DOHH2 (cell line): ENCODE data around the gene SOX11.

Experiments used
- H3F3A ChIP-seq: fragments of 200-600 bp; sonication (generic), shearing (Covaris generic); 2 replicates; pipeline ENCODE4 v1.6.0; 2016; ENCODE audit warnings: antibody characterized with exemption, mild to moderate bottlenecking; ENCODE audit not compliant: control insufficient read depth, insufficient read depth
- H3K27ac ChIP-seq: fragments of 200-600 bp; sonication (generic); 2 replicates; pipeline ENCODE4 v1.5.1; 2014; ENCODE audit warnings: low read depth, mild to moderate bottlenecking, low read length, moderate library complexity
- H3K27me3 ChIP-seq: fragments of 200-600 bp; sonication (generic); 2 replicates; pipeline ENCODE4 v1.6.1; 2014; ENCODE audit warnings: mild to moderate bottlenecking, low read length, mixed read lengths; ENCODE audit not compliant: control insufficient read depth
- H3K36me3 ChIP-seq: fragments of 200-600 bp; sonication (generic); 2 replicates; pipeline ENCODE4 v1.6.1; 2014; ENCODE audit warnings: mild to moderate bottlenecking, low read length, moderate library complexity, mixed read lengths; ENCODE audit not compliant: control insufficient read depth
- H3K4me1 ChIP-seq: fragments of 200-600 bp; sonication (generic); 2 replicates; pipeline ENCODE4 v1.6.1; 2014; ENCODE audit warnings: mild to moderate bottlenecking, low read length, mixed read lengths; ENCODE audit not compliant: control insufficient read depth
- H3K4me2 ChIP-seq: fragments of 200-600 bp; sonication (generic); 2 replicates; pipeline ENCODE4 v1.6.0; 2014; ENCODE audit warnings: mild to moderate bottlenecking, low read length, moderate library complexity
- H3K4me3 ChIP-seq: fragments of 200-600 bp; sonication (generic); 2 replicates; pipeline ENCODE4 v1.5.1; 2014; ENCODE audit warnings: mild to moderate bottlenecking, low read length, mixed read lengths
- H3K79me2 ChIP-seq: fragments of 200-600 bp; sonication (generic); 2 replicates; pipeline ENCODE4 v1.6.1; 2014; ENCODE audit warnings: mild to moderate bottlenecking, low read length, mixed read lengths; ENCODE audit not compliant: control insufficient read depth
- H3K9me2 ChIP-seq: fragments of 200-600 bp; sonication (generic); replicated peaks from 2 replicates; pipeline ENCODE4 v1.6.1; 2014; ENCODE audit warnings: mild to moderate bottlenecking, low read length, mixed read lengths; ENCODE audit not compliant: control insufficient read depth
- H3K9me3 ChIP-seq: fragments of 200-600 bp; sonication (generic); 2 replicates; pipeline ENCODE4 v1.6.1; 2014; ENCODE audit warnings: antibody characterized with exemption, low read length, mixed read lengths; ENCODE audit not compliant: control insufficient read depth, insufficient read depth
- H4K20me1 ChIP-seq: fragments of 200-600 bp; sonication (generic); 2 replicates; pipeline ENCODE4 v1.6.0; 2014; ENCODE audit warnings: low read depth, mild to moderate bottlenecking, antibody characterized with exemption, low read length, moderate library complexity; ENCODE audit not compliant: control insufficient read depth, insufficient read depth
- EZH2phosphoT487 ChIP-seq: fragments of 200-600 bp; sonication (generic); IDR thresholded peaks from 2 replicates; pipeline ENCODE4 v1.6.1; 2017; ENCODE audit warnings: borderline replicate concordance, mild to moderate bottlenecking, antibody characterized with exemption, low read length, moderate library complexity, mixed read lengths
- TF ChIP-seq, protein P1 (sequence below): fragments of 200-600 bp; sonication (generic); IDR thresholded peaks from one replicate; pipeline ENCODE4 v1.5.1; 2014; ENCODE audit warnings: antibody characterized with exemption, mild to moderate bottlenecking, low read depth, low read length; ENCODE audit not compliant: poor library complexity, severe bottlenecking

Gene SOX11

DNA sequence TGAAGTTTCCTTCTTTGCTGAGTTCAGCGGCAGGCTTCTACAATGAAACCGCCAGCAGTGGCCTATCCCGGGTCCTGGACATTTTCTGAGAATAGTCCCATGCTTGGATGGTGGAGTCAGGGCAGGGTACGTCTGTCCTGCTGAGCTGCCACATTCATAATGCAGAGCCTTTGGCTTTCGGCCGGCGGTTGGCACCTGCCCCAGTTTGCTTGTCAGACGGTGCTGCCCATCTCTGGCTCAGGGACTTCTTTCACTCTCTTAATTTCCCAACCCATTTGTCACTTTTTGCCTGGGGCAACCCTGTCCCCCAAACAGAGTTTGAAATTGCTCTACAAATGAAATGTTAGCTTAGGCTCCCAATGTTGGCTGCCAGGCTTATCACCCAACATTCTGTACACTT is 57.2 kb downstream of the SOX11 start:
- Histone ChIP-seq H3K36me3 (no peaks in the 10 kb centered on the region), H3K9me2 (no peaks in the 10 kb centered on the region), H3F3A (no peaks in the 10 kb centered on the region), H3K79me2 (no peaks in the 10 kb centered on the region), H3K27me3 (no peaks in the 10 kb centered on the region), H4K20me1 (no peaks in the 10 kb centered on the region), H3K4me3 (no peak overlapping the region), H3K4me2 (no peak overlapping the region), H3K4me1 (no peaks in the 10 kb centered on the region), H3K9me3 (no peaks in the 10 kb centered on the region), H3K27ac (no peak overlapping the region)
- TF ChIP-seq, protein P1, sequence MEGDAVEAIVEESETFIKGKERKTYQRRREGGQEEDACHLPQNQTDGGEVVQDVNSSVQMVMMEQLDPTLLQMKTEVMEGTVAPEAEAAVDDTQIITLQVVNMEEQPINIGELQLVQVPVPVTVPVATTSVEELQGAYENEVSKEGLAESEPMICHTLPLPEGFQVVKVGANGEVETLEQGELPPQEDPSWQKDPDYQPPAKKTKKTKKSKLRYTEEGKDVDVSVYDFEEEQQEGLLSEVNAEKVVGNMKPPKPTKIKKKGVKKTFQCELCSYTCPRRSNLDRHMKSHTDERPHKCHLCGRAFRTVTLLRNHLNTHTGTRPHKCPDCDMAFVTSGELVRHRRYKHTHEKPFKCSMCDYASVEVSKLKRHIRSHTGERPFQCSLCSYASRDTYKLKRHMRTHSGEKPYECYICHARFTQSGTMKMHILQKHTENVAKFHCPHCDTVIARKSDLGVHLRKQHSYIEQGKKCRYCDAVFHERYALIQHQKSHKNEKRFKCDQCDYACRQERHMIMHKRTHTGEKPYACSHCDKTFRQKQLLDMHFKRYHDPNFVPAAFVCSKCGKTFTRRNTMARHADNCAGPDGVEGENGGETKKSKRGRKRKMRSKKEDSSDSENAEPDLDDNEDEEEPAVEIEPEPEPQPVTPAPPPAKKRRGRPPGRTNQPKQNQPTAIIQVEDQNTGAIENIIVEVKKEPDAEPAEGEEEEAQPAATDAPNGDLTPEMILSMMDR, result no peak
- no peak for TF ChIP-seq EZH2phosphoT487
